Omental fat pad (tissue), 4 donors: ENCODE measurements around the gene SREBF1. TPM values are rescaled to one million over a fixed set of nuclear protein-coding genes. Genes with fewer than 3 reads are reported as not detected.
A peak's percentile ranks its signal among the peaks of the same experiment; 100 is the strongest.

Source experiments
- ATAC-seq: fragments of 150-250 bp; one replicate; pipeline ENCODE4 v1.9.1; 2016; ENCODE audit warnings: mild to moderate bottlenecking, moderate library complexity; ENCODE audit not compliant: low FRiP score
- DNase-seq: peaks from one replicate; pipeline ENCODE4 v3.0.0-alpha.2; 2019; ENCODE audit warnings: low spot score
- total RNA-seq, 4 donors: library from RNA; depleted of rRNA; stranded (reverse); fragments of >200 nt; gene quantifications; one replicate each; pipeline ENCODE4 v1.1.0, GENCODE V29; 2016
- TF ChIP-seq, protein P1 (sequence below), 3 donors: fragments of 450-650 bp; IDR thresholded peaks; one replicate each; pipeline ENCODE4 v1.5.1; 2016 to 2017; ENCODE audit warnings: antibody characterized with exemption in 3 of 3, mild to moderate bottlenecking in 3 of 3, moderate library complexity in 2 of 3

SREBF1 gene
- total RNA-seq: 100 to 1,000 TPM in 1 of 4 donors, 10 to 100 TPM in 3; 18.5 to 118 (median 31.2) TPM

GRCh38 chr17:17836818-17837379 lies at the start of gene SREBF1:
Gene SREBF1, minus strand, starts transcription at chr17:17836986. Its CDS starts 169 bp downstream, at chr17:17836817.
- ATAC-seq (peak; percentile 29), DNase-seq (no peak)
- TF ChIP-seq, protein P1, sequence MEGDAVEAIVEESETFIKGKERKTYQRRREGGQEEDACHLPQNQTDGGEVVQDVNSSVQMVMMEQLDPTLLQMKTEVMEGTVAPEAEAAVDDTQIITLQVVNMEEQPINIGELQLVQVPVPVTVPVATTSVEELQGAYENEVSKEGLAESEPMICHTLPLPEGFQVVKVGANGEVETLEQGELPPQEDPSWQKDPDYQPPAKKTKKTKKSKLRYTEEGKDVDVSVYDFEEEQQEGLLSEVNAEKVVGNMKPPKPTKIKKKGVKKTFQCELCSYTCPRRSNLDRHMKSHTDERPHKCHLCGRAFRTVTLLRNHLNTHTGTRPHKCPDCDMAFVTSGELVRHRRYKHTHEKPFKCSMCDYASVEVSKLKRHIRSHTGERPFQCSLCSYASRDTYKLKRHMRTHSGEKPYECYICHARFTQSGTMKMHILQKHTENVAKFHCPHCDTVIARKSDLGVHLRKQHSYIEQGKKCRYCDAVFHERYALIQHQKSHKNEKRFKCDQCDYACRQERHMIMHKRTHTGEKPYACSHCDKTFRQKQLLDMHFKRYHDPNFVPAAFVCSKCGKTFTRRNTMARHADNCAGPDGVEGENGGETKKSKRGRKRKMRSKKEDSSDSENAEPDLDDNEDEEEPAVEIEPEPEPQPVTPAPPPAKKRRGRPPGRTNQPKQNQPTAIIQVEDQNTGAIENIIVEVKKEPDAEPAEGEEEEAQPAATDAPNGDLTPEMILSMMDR (IDR thresholded peaks at IDR 0.05): no peak

- DNase-seq (no peak), ATAC-seq (no peak)
- TF ChIP-seq, protein P1 (IDR thresholded peaks at IDR 0.05): no peak
These were observed 49.4 kb upstream of the SREBF1 start for GRCh38 chr17:17886226-17886625.

- ATAC-seq: no peak
- no peak for DNase-seq
- TF ChIP-seq, protein P1 (IDR thresholded peaks at IDR 0.05): no peak
These were observed 47.9 kb upstream of the SREBF1 start for GRCh38 chr17:17884391-17885357.

DNA sequence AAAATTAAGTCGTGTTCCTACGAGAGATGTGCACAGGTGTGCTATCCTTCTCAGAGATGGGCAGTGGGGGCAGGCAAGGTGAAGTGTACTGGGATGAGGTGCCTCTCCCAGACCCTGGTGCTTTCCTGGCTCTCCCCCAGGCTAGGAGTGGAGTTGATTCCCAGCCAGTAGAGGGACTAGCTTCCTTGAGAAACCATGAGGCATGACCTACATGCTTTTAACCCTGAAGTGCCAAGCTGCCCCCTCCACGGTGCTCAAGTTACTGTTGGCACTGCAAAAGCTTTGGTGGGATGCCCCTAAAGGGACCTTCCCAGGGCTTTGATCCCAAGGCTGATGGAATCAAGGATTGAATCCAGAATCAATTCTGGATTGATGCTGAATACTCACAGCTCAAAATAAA lies 47.0 kb upstream of the SREBF1 start:
- ATAC-seq (no peak), DNase-seq (no peak)
- TF ChIP-seq, protein P1 (IDR thresholded peaks at IDR 0.05): no peak

DNA sequence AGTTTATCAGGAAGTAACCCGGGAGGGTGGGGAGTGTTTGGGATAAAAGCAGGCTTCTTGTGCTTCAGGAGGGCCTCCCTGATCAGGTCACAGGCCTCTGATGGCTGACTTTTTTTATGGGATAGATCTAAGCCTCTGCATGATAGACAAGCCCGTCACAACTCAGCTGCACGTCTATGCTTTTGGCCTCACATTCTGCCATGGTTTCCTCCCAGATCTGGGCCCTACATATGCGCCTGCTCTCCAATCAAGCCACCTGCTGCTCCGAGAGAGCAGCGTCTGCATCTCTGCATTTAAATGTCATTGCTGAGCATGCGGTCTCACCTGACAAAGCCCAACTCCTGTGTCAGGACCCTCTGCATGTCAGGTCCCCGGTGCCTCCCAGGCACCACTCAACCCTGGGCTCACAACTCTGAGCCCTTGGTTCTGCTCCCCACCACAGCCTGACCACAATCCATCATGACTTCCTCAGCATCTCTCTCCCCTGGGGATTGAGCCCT lies 45.3 kb upstream of the SREBF1 start:
- no peak for DNase-seq
- TF ChIP-seq, protein P1 (IDR thresholded peaks at IDR 0.05): no peak
- ATAC-seq: no peak

- DNase-seq: no peak
- no peak for ATAC-seq
- TF ChIP-seq, protein P1 (IDR thresholded peaks at IDR 0.05): no peak
These were observed 43.9 kb upstream of the SREBF1 start for GRCh38 chr17:17880577-17881196.
